Posterior cingulate gyrus (tissue), 11 donors: ENCODE data around the gene C19orf12.

ENCODE experiments used
- DNase-seq, 10 donors: peaks; one replicate each; pipeline versions ENCODE4 v3.0.0 to v3.0.0-alpha.2; 2020 to 2021; ENCODE audit warnings: mixed read lengths in 3 of 10
- intact Hi-C: fragments of 100-400 bp; cut with DNase I; formaldehyde crosslinking; loops from one replicate; pipeline ENCODE4 v1.15.1; 2023

C19orf12 gene

GRCh38 chr19:29714953-29715700, at the start of gene C19orf12:
Gene C19orf12, minus strand, starts transcription at chr19:29715261. Its CDS starts 6,848 bp downstream, at chr19:29708413.
- intact Hi-C loops: no loop called here

GRCh38 chr19:29764361-29764760, 49.3 kb upstream of the C19orf12 start:
- intact Hi-C loops: loop anchor here (10.0 kb wide), 2 partner anchors 60 to 110 kb away; no protein-coding TSS in a partner anchor
- peak in 1 of 10 donors; percentile 33 for DNase-seq

More at GRCh38 chr19:29714953-29715700, at the start of gene C19orf12:
- peak; percentile 37 to 95 (median 66) for DNase-seq

GRCh38 chr19:29763196-29763595, 48.1 kb upstream of the C19orf12 start:
- intact Hi-C loops: loop anchor here (2.0 to 10.0 kb wide), 3 partner anchors 26 to 112 kb away; no protein-coding TSS in a partner anchor
- no peak for DNase-seq

- intact Hi-C loops: loop anchor here (2.0 to 10.0 kb wide), 3 partner anchors 27 to 113 kb away; no protein-coding TSS in a partner anchor
- no peak for DNase-seq
Measured at GRCh38 chr19:29761575-29762232, 46.6 kb upstream of the C19orf12 start.

- intact Hi-C loops: loop anchor here (10.0 kb wide), 2 partner anchors 64 to 114 kb away; no protein-coding TSS in a partner anchor
- no peak for DNase-seq
Measured at GRCh38 chr19:29760752-29761502, 45.9 kb upstream of the C19orf12 start.

GRCh38 chr19:29759359-29759758, 44.3 kb upstream of the C19orf12 start:
- no peak for DNase-seq
- intact Hi-C loops: no loop called here

- DNase-seq: no peak
- intact Hi-C loops: no loop called here
Measured at GRCh38 chr19:29758863-29759262, 43.8 kb upstream of the C19orf12 start.

GRCh38 chr19:29757551-29757950, 42.5 kb upstream of the C19orf12 start:
- DNase-seq: peak in 2 of 10 donors; percentile 31 to 75
- intact Hi-C loops: no loop called here

GRCh38 chr19:29753934-29754305, 38.9 kb upstream of the C19orf12 start:
- peak in 2 of 10 donors; percentile 33 to 68 for DNase-seq
- intact Hi-C loops: no loop called here

- DNase-seq: peak in 1 of 10 donors; percentile 14
- intact Hi-C loops: no loop called here
Measured at GRCh38 chr19:29753190-29753933, 38.3 kb upstream of the C19orf12 start.

GRCh38 chr19:29752450-29753025, 37.5 kb upstream of the C19orf12 start:
- DNase-seq: peak in 3 of 10 donors; percentile 4 to 61 (median 50)
- intact Hi-C loops: no loop called here

- DNase-seq: peak in 1 of 10 donors; percentile 3
- intact Hi-C loops: no loop called here
Measured at GRCh38 chr19:29751932-29752331, 36.9 kb upstream of the C19orf12 start.

- intact Hi-C loops: no loop called here
- no peak for DNase-seq
Measured at GRCh38 chr19:29750001-29750400, 34.9 kb upstream of the C19orf12 start.

GRCh38 chr19:29748996-29749849, 34.2 kb upstream of the C19orf12 start:
- DNase-seq: peak in 2 of 10 donors; percentile 51 to 61
- intact Hi-C loops: no loop called here

GRCh38 chr19:29745253-29745652, 30.2 kb upstream of the C19orf12 start:
- intact Hi-C loops: no loop called here

GRCh38 chr19:29743681-29744080, 28.6 kb upstream of the C19orf12 start:
- no peak for DNase-seq
- intact Hi-C loops: no loop called here

More at GRCh38 chr19:29745253-29745652, 30.2 kb upstream of the C19orf12 start:
- DNase-seq: peak in 1 of 10 donors; percentile 68

- intact Hi-C loops: no loop called here
- DNase-seq: peak in 2 of 10 donors; percentile 7 to 13
Measured at GRCh38 chr19:29741776-29742175, 26.7 kb upstream of the C19orf12 start.

- intact Hi-C loops: no loop called here
Measured at GRCh38 chr19:29741226-29741625, 26.2 kb upstream of the C19orf12 start.

More at GRCh38 chr19:29741226-29741625, 26.2 kb upstream of the C19orf12 start:
- peak in 2 of 10 donors; percentile 48 to 66 for DNase-seq
